H54 (cell line): ENCODE measurements around the gene CDC42EP2.

Experiments
- DNase-seq: peaks from one replicate; pipeline ENCODE4 v3.0.0; 2011; ENCODE audit warnings: low spot score, mixed read lengths; ENCODE audit not compliant: insufficient read length
- FAIRE-seq: peaks from 3 replicates; lab custom pipeline; 2011; peaks lifted over from hg19 to GRCh38; lab: Jason Lieb, UNC
- POLR2A ChIP-seq: IDR thresholded peaks from 2 replicates; pipeline ENCODE4 v1.6.1; 2011; ENCODE audit warnings: low read depth, mild to moderate bottlenecking, low read length

CDC42EP2 gene

DNA sequence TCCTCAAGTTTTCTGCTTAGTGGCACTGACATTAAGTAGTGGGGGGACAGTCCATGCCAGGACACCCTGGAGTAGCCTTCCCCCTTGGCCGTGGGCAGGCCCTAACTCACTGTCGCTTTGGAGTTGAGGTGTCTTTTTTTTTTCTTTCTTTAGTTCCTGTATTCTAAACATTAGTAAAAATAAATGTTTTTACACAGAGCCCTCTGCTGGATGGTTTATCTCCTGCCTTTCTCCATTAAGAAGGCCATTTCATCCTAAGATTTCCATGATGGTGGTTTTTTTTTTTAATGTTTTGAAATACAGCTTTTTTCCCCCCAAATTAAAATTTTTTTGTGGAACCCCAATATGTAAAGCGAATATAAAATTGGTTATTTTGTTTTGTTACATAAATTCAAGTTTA, 38.1 kb downstream of the CDC42EP2 start:
- no peak for DNase-seq
- no peak for TF ChIP-seq POLR2A
- no peak for FAIRE-seq

DNA sequence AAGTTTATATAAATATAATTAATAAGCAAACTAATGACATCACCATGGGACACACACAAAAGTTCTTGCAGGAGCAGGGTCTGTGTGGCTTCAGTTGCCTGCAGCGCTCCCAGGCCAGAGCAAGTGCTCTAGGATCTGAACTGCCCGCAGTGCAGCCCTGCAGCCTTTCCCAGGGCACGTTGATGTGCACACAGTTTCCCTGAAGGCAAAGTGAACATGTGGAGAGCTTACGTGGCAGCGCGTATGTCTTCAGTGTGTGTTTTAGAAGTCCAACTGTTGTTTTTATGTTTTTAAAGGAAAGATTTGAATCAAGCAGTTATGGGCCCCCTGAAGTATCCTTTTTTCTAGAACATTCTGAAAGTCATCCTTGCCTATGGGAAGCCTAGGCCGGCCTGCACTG, 38.7 kb downstream of the CDC42EP2 start:
- DNase-seq (no peak), FAIRE-seq (no peak)
- no peak for TF ChIP-seq POLR2A

DNA sequence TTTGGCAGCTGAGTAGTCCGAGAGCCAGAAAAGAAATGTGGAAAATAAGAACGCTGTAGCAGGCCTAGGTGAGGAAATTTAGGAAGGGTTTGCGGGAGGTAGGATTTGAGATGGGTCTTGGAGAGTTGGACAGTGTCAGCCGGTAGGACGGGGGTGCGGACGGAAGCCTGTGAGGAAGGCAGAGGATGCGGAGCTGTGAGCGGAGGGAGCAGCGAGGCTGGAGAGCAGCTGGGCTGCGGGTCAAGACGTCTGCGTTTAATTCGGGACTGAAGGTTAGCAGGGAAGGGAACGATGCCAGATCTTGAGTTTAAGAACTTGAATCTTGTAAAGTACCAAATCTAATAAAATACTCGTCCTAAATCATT, 39.2 kb downstream of the CDC42EP2 start:
- TF ChIP-seq POLR2A, result no peak
- DNase-seq, result no peak
- FAIRE-seq, result no peak

DNA sequence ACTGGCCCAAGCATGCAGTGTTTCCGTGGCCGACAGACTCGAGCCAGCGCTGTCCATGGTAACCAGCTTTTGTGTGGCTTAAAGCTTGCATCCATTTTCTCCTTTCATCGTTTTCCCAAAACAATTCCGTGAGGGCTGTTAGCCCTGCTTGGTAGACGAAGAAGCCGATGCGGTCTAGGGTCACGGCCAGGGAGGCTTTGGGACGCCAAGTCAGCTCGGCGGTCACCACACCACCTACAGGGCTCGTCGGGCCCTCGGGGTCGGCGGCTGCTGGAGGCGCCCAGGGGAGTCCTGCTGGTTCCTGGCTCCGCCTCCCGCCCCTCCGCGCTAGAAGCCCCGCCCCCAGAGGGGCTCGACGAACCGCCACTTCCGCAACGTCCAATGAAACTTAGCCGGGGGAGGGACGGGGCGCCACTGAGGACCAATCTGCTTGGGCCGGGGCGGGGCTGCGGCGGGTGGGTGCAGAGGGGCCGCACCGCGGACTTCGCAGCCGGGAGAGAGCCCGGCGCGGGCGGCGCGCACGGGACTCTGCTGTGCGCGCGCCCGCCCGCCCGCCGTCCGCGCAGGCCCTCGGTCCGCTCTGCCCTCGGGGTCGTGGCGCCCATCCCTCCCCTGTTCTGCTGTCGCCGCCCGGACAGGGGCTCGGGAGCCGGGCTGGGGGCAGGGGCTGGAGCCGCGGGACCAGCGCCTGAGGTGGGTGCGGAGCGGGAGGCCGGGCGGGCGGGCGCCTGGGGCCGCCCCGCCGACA, 39.8 kb downstream of the CDC42EP2 start, which contains the start of gene TIGD3:
TIGD3 (plus strand) TSS at position 487 of the 748 bp plus-strand sequence. CDS start 1,058 bp downstream, outside the sequence.
- DNase-seq (peak; percentile 91), FAIRE-seq (no peak)
- TF ChIP-seq POLR2A, result peak; percentile 57

DNA sequence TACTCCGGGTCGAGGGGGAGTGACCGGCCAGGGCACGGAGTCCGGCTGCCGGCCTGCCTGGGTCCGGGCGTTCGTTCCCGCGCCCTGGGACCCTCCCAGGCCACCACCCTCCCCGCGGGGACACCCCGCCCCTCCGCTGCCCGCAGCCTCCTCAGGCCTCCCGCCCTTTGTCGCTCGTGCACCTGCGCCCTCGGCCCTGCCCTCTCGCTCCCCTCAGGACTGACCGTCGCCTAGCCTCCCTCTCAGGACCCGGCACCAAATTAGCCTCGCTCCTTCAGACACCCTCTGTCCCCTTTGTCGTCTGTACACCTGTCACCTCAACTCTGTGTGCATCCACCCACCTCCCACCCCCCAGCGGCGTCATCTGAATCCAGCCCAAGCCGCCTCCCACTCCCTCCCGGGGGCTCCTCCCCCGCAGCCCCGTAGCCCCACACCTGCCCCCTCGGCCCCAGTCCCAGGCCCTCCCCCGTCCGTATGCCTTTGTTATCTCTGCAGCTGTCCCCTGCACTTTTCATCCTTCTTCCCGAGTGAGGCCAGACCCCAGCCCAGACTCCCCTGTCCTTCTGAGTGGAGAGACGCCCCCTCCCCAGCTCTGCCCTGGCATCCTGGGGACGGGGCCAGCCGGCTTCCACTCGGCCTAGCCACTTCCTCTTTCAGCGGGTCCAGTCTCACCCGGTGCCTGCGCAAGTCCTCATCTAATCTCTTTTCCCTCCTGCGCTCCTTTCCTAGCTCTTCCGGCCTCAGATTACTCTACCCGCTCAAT, 40.5 kb downstream of the CDC42EP2 start:
- TF ChIP-seq POLR2A, result no peak
- FAIRE-seq (no peak), DNase-seq (peak; percentile 23)

DNA sequence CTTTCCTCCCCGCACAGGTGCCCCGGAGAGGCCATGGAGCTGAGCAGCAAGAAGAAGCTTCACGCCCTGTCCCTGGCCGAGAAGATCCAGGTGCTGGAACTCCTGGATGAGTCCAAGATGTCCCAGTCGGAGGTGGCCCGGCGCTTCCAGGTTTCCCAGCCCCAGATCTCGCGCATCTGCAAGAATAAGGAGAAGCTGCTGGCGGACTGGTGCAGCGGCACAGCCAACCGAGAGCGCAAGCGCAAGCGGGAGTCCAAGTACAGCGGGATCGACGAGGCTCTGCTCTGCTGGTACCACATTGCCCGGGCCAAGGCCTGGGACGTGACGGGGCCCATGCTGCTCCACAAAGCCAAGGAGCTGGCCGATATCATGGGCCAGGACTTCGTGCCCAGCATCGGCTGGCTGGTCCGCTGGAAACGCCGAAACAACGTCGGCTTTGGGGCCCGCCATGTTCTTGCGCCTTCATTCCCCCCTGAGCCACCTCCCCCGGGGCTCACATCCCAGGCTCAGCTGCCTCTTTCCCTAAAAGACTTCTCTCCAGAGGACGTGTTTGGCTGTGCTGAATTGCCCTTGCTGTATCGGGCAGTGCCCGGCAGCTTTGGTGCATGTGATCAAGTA, 41.2 kb downstream of the CDC42EP2 start:
- no peak for TF ChIP-seq POLR2A
- no peak for DNase-seq
- no peak for FAIRE-seq

DNA sequence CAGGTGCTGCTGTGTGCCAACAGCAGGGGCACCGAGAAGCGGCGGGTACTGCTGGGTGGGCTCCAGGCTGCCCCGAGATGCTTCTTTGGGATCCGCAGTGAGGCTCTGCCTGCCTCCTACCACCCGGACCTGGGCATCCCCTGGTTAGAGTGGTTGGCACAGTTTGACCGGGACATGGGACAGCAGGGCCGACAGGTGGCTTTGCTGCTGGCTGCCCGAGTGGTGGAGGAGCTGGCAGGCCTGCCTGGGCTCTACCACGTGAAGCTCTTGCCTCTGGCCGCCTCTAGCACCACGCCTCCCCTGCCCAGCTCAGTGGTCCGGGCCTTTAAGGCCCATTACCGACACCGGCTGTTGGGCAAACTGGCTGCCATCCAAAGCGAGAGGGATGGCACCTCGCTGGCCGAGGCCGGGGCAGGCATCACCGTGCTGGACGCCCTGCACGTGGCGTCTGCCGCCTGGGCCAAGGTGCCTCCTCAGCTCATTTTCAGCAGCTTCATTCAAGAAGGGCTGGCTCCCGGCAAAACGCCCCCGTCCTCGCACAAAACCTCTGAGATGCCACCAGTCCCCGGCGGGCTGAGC, 41.8 kb downstream of the CDC42EP2 start:
- TF ChIP-seq POLR2A, result no peak
- no peak for FAIRE-seq

DNA sequence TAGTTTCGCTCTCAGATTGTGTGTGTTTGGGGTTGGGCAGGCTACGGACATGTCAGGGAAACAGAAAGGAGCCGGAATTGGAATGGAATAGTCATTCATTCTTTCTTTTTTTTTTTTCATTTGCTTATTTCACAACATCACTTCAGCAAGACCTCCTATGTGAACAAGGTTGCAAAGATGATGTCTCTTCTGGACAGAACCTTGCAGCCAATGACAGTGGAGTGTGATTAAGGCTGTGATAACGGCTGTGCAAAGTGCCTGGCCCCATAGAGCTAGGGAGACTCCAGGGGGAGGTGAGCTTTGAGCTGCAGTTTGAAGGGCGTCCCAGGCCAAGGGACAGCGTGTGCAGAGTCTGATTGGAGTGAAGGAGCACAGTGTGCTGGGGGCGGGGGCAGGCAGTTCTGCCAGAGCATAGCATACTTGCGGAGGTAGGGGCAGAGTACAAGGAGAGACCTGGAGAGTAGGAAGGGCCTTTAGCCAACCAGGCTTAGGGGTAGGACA, 43.2 kb downstream of the CDC42EP2 start:
- no peak for TF ChIP-seq POLR2A
- FAIRE-seq (no peak), DNase-seq (no peak)

More for the DNA sequence above, 41.8 kb downstream of the CDC42EP2 start:
- no peak for DNase-seq

DNA sequence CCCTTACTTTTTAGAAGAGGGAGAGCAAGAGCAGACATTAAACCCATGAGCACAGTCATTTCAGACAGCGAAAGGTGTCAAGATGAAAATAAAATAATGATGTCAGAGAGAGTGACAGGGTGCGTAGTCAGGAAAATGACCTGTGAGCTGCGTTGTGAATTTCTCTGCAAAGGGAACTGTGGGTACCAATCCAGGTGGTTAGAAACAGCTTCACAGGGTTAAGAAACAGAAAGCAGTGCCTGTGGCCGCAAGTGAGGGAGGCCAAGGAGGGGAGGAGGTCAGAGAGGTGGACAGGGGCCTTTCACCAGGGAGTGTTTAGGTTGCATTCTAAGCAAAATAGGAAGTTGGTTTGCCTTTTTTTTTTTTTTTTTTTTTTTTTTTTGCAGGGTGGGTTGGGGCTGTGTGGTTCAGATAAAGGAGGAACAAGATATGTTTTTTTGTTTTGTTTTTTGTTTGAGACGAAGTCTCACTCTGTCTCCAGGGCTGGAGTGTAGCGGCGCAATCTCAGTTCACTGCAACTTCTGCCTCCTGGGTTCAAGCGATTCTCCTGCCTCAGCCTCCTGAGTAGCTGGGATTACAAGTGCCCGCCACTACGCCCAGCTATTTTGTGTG, 47.8 kb downstream of the CDC42EP2 start:
- TF ChIP-seq POLR2A, result no peak
- no peak for DNase-seq

DNA sequence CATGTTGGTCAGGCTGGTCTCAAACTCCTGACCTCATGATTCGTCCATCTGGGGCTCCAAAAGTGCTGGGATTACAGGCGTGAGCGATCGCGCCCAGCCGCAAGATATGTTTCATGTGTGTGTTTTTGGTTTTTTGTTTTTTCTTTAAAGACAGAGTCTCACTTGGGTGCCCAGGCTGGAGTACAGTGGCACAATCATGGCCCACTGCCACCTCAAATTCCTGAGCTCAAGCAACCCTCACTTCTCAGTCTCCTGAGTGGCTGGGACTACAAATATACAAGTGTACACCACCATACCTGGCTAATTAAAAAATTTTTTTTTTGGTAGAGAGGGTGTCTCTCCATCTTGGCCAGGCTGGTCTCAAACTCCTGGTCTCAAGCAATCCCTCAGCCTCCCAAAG, 48.3 kb downstream of the CDC42EP2 start:
- FAIRE-seq (no peak), DNase-seq (no peak)
- TF ChIP-seq POLR2A, result no peak

More for the DNA sequence above, 47.8 kb downstream of the CDC42EP2 start:
- FAIRE-seq, result no peak

DNA sequence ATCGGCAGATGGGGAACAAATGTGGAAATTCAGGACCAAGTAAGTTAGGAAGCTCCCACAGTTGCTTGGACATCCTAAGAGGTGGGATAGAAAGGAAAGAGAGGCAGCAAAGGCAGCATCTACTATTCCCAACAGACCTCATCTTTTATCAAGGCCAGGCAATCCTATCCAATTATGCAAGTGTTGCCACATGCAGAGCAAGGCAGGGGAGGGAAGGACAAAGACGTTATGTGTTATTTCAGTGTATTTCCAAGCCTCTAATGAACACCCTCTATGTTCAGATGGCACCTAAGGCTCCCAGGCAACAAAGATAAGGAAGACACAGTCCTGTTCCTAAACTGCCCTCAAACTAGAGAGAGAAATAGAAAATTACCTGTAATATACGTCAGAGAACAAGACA, 49.1 kb downstream of the CDC42EP2 start:
- no peak for DNase-seq
- no peak for FAIRE-seq
- no peak for TF ChIP-seq POLR2A

DNA sequence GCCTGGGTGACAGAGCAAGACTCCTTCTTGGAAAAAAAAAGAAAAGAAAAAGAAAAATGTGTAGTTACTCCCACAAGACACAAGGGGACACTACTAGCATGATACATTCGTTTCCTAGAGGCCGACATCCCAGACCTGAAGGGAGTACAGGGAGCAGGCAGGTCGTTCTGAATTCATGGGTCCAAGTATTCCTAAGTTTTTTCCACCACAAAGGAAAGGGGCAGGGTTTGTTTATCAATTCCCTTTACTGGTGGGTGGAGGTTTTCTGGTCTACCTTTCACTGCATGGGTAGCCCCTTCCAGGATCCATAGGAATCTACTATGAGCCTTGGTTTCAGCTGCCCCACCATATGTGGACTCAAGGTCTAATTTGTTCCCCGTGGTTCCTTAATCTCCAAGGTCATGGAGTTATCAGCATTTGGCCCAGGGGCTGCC, 51.7 kb downstream of the CDC42EP2 start:
- DNase-seq (no peak), FAIRE-seq (no peak)
- no peak for TF ChIP-seq POLR2A

DNA sequence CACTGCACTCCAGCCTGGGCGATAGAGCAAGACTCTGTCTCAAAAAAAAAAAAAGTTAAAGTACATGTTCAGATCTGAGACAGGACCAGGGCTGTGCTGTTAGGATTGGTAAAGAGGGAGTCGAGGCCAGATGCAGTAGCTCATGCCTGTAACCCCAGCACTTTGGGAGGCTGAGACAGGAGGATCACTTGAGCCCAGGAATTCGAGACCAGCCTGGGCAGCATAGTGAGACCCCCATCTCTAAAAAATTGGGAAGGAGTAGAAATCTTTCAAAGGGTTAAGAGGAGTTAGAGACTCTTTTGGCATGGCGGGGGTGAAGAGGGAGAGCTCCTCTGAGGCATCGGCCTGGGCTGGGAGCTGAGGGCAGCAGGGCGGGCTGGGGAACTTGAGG, 56.0 kb downstream of the CDC42EP2 start:
- DNase-seq (no peak), FAIRE-seq (no peak)
- no peak for TF ChIP-seq POLR2A
